Hepatocyte (in vitro differentiated cells): ENCODE data around the gene APBB1IP. TPM values are rescaled to one million over a fixed set of nuclear protein-coding genes. Genes with fewer than 3 reads are reported as not detected.
"Not testable (repeated sequence)": the region's sequence is repeated elsewhere in the genome, so short reads cannot be mapped to it uniquely, and the experiment has no call there.

Experiments used
- DNase-seq: peaks from one replicate; pipeline ENCODE4 v3.0.0-alpha.2; 2016; ENCODE audit warnings: low spot score
- H2AFZ ChIP-seq: fragments of 200-600 bp; sonication (generic); 2 replicates; pipeline ENCODE4 v1.6.0; 2016; ENCODE audit warnings: antibody characterized with exemption, mild to moderate bottlenecking
- H3K27ac ChIP-seq: fragments of 200-600 bp; sonication (generic); 2 replicates; pipeline ENCODE4 v1.5.1; 2016; ENCODE audit warnings: mild to moderate bottlenecking
- H3K27me3 ChIP-seq: fragments of 200-600 bp; sonication (generic); 2 replicates; pipeline ENCODE4 v1.6.1; 2016
- H3K36me3 ChIP-seq: fragments of 200-600 bp; sonication (generic); replicated peaks from 2 replicates; pipeline ENCODE4 v1.5.1; 2016; ENCODE audit warnings: low read depth; ENCODE audit not compliant: insufficient read depth
- H3K4me1 ChIP-seq: fragments of 200-600 bp; sonication (generic); 2 replicates; pipeline ENCODE4 v1.5.1; 2016; ENCODE audit warnings: mild to moderate bottlenecking, moderate library complexity; ENCODE audit not compliant: insufficient read depth
- H3K4me2 ChIP-seq: fragments of 200-600 bp; sonication (generic); 2 replicates; pipeline ENCODE4 v1.6.0; 2016
- H3K4me3 ChIP-seq: fragments of 200-600 bp; sonication (generic); 2 replicates; pipeline ENCODE4 v1.5.1; 2016; ENCODE audit warnings: mild to moderate bottlenecking
- H3K79me2 ChIP-seq: fragments of 200-600 bp; sonication (generic); 2 replicates; pipeline ENCODE4 v1.6.0; 2017; ENCODE audit warnings: mild to moderate bottlenecking
- H3K9me2 ChIP-seq: fragments of 200-600 bp; sonication (generic); replicated peaks from 2 replicates; pipeline ENCODE4 v1.6.0; 2017; ENCODE audit warnings: mild to moderate bottlenecking; ENCODE audit not compliant: insufficient read depth
- H3K9me3 ChIP-seq: fragments of 200-600 bp; sonication (generic); 2 replicates; pipeline ENCODE4 v1.5.1; 2016; ENCODE audit warnings: low read depth, mild to moderate bottlenecking
- H4K20me1 ChIP-seq: fragments of 200-600 bp; sonication (generic); 2 replicates; pipeline ENCODE4 v1.6.0; 2016; ENCODE audit warnings: mild to moderate bottlenecking; ENCODE audit not compliant: insufficient read depth, poor library complexity, severe bottlenecking
- CTCF ChIP-seq: fragments of 200-600 bp; sonication (generic); IDR thresholded peaks from 2 replicates; pipeline ENCODE4 v1.5.1; 2016; ENCODE audit warnings: antibody characterized with exemption, mild to moderate bottlenecking; ENCODE audit not compliant: poor library complexity
- EZH2 ChIP-seq: fragments of 200-600 bp; sonication (generic); IDR thresholded peaks from 2 replicates; pipeline ENCODE4 v1.6.1; 2016; ENCODE audit warnings: antibody characterized with exemption, mild to moderate bottlenecking, borderline replicate concordance
- EZH2phosphoT487 ChIP-seq: fragments of 200-600 bp; sonication (generic); IDR thresholded peaks from one replicate; pipeline ENCODE4 v1.6.1; 2018; ENCODE audit warnings: antibody characterized with exemption, mild to moderate bottlenecking, low read depth, moderate library complexity; ENCODE audit not compliant: unreplicated experiment, severe bottlenecking
- WGBS: methylation state at CpG from one replicate; pipeline ENCODE4 v1.1.6; 2016; ENCODE audit warnings: low lambda C conversion rate; ENCODE audit errors: missing lambda C conversion rate; 5-methylcytosine and 5-hydroxymethylcytosine counted together
- polyA plus RNA-seq: library from polyadenylated mRNA; unstranded; fragments of >200 nt; fragmentation: Nextera tagmentation; extraction: Ambion mirVana; gene quantifications from 2 replicates; pipeline ENCODE4 v1.2.1, GENCODE V29; 2016
- total RNA-seq: library from RNA; depleted of rRNA; stranded (reverse); fragments of >200 nt; gene quantifications from 2 replicates; pipeline ENCODE4 v1.2.3, GENCODE V29; 2014

Gene APBB1IP
- total and polyA plus RNA-seq, 2 experiments from 2014 or later, result 1.1 to 1.8 TPM

- no peak for DNase-seq
- no peaks in the 10 kb centered on the region for H4K20me1 ChIP-seq
- H2AFZ ChIP-seq, result no peak overlapping the region
- no peak for TF ChIP-seq EZH2
- no peak for TF ChIP-seq EZH2phosphoT487
- TF ChIP-seq CTCF, result no peak
- H3K4me2 ChIP-seq, result no peak overlapping the region
- WGBS, result 85% methylated on average over 6 of the region's 6 CpGs
- no peaks in the 10 kb centered on the region for H3K36me3 ChIP-seq
- no peaks in the 10 kb centered on the region for H3K9me3 ChIP-seq
- no peaks in the 10 kb centered on the region for H3K79me2 ChIP-seq
- no peaks in the 10 kb centered on the region for H3K27me3 ChIP-seq
- H3K4me1 ChIP-seq, result no peaks in the 10 kb centered on the region
- no peak overlapping the region for H3K27ac ChIP-seq
- H3K9me2 ChIP-seq, result no peaks in the 10 kb centered on the region
- no peak overlapping the region for H3K4me3 ChIP-seq
Observed at GRCh38 chr10:26468700-26469099, 30.6 kb downstream of the APBB1IP start.

- no peak for TF ChIP-seq EZH2
- Histone ChIP-seq H3K27me3 (no peaks in the 10 kb centered on the region), H3K9me3 (no peaks in the 10 kb centered on the region), H2AFZ (no peak overlapping the region), H3K4me2 (no peak overlapping the region), H4K20me1 (no peaks in the 10 kb centered on the region), H3K79me2 (no peaks in the 10 kb centered on the region), H3K36me3 (no peaks in the 10 kb centered on the region), H3K4me3 (no peak overlapping the region), H3K4me1 (no peaks in the 10 kb centered on the region), H3K27ac (no peak overlapping the region), H3K9me2 (no peaks in the 10 kb centered on the region)
- WGBS, result 92% methylated on average over 5 of the region's 5 CpGs
- DNase-seq, result no peak
Observed at GRCh38 chr10:26472492-26472778, 34.3 kb downstream of the APBB1IP start.

GRCh38 chr10:26474026-26474425, 35.9 kb downstream of the APBB1IP start:
- no peak for DNase-seq
- Histone ChIP-seq H3K4me2 (no peak overlapping the region), H3K9me3 (no peaks in the 10 kb centered on the region), H3K36me3 (no peaks in the 10 kb centered on the region), H3K4me1 (no peaks in the 10 kb centered on the region), H4K20me1 (no peaks in the 10 kb centered on the region), H3K4me3 (no peak overlapping the region), H3K9me2 (no peaks in the 10 kb centered on the region), H3K27ac (no peak overlapping the region), H3K79me2 (no peaks in the 10 kb centered on the region), H2AFZ (no peak overlapping the region), H3K27me3 (no peaks in the 10 kb centered on the region)
- 74% methylated on average over 1 of the region's 1 CpG for WGBS
- TF ChIP-seq EZH2phosphoT487 (no peak), EZH2 (no peak), CTCF (no peak)

GRCh38 chr10:26474845-26475244, 36.7 kb downstream of the APBB1IP start:
- not testable (repeated sequence) for H3K4me2 ChIP-seq, H3K36me3 ChIP-seq, H3K9me2 ChIP-seq, H3K27ac ChIP-seq, H3K4me1 ChIP-seq, H3K79me2 ChIP-seq, DNase-seq, H2AFZ ChIP-seq, H3K4me3 ChIP-seq, H3K27me3 ChIP-seq, H3K9me3 ChIP-seq, H4K20me1 ChIP-seq
- 91% methylated on average over 7 of the region's 8 CpGs for WGBS

- DNase-seq, result no peak
- Histone ChIP-seq H3K79me2 (no peaks in the 10 kb centered on the region), H3K4me1 (no peaks in the 10 kb centered on the region), H2AFZ (no peak overlapping the region), H3K27me3 (no peaks in the 10 kb centered on the region), H3K4me2 (no peak overlapping the region), H3K9me2 (no peaks in the 10 kb centered on the region), H3K4me3 (no peak overlapping the region), H3K9me3 (no peaks in the 10 kb centered on the region), H3K27ac (no peak overlapping the region), H3K36me3 (no peaks in the 10 kb centered on the region), H4K20me1 (no peaks in the 10 kb centered on the region)
- WGBS, result 80% methylated on average over 6 of the region's 6 CpGs
- TF ChIP-seq EZH2 (no peak), CTCF (no peak), EZH2phosphoT487 (no peak)
Observed at GRCh38 chr10:26475386-26475785, 37.2 kb downstream of the APBB1IP start.
